ENCODE data around the gene ARHGAP9.
A peak's percentile ranks its signal among the peaks of the same experiment; 100 is the strongest.
"Not testable (repeated sequence)": the region's sequence is repeated elsewhere in the genome, so short reads cannot be mapped to it uniquely, and the experiment has no call there.

The ARHGAP9 gene

GRCh38 chr12:57479376-57480115 is at the start of gene ARHGAP9:
Gene ARHGAP9, minus strand, starts transcription at chr12:57479866. Its CDS starts 460 bp downstream, at chr12:57479406.
- DNase-seq, result peak in 1 of 2 experiments; percentile 58

DNA sequence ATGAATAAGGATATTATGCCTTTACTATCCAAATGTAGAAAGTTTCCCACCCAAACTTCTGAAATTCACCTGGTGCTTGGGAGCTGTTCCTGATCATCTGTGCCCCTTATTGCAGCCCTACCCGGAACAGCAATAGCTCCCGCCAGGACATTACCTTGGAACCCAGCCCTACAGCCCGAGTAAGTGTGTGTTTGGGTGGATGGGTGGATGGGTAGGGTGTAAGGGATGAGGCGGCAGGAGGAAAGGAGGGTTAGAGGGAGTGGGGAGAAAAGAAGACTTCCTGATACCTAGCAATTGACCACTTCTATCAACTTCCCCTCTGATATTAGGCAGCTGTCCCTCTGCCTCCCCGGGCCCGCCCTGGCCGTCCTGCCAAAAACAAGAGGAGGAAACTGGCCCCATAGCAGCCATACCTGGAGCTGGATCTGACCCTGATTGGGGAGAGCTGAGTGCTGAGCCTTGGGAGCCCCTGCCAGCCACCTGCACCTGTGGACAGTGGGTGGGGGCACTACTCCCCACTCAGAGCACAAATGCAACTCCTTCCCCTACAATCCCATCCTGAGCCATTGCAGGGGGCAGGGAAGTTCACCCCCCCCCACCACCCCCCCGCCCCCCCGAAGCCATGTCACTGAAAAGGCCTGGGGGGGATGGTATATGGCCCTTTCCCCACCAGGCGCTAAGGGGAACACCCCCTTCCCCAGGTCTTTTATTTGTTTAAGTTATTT is 49.3 kb upstream of the ARHGAP9 start:
- DNase-seq, result no peak

- DNase-seq, result no peak
Measured at GRCh38 chr12:57528176-57528575, 48.5 kb upstream of the ARHGAP9 start.

- DNase-seq, result no peak
Measured at GRCh38 chr12:57527184-57527583, 47.5 kb upstream of the ARHGAP9 start.

DNA sequence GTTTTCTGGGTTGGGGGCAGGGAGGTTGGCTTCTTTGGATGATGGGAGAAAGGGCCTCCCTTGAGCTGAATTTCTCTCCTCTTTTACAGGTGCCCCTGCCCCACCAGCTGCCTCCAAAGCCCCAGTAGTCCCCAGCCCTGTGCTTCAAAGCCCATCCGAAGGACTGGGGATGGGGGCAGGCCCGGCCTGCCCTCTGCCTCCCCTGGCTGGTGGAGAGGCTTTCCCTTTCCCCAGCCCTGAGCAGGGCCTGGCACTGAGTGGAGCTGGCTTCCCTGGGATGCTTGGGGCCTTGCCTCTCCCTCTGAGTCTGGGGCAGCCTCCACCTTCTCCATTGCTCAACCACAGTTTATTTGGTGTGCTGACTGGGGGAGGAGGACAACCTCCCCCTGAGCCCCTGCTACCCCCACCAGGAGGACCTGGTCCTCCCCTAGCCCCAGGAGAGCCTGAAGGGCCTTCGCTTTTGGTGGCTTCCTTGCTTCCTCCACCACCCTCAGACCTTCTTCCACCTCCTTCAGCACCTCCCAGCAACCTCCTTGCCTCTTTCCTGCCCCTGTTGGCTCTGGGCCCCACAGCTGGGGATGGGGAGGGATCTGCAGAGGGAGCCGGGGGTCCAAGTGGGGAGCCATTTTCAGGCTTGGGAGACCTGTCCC is 46.9 kb upstream of the ARHGAP9 start:
- no peak for DNase-seq

- DNase-seq, result no peak
Measured at GRCh38 chr12:57525615-57526383, 46.1 kb upstream of the ARHGAP9 start.

GRCh38 chr12:57524814-57525614 is 45.3 kb upstream of the ARHGAP9 start:
- DNase-seq, result no peak

DNA sequence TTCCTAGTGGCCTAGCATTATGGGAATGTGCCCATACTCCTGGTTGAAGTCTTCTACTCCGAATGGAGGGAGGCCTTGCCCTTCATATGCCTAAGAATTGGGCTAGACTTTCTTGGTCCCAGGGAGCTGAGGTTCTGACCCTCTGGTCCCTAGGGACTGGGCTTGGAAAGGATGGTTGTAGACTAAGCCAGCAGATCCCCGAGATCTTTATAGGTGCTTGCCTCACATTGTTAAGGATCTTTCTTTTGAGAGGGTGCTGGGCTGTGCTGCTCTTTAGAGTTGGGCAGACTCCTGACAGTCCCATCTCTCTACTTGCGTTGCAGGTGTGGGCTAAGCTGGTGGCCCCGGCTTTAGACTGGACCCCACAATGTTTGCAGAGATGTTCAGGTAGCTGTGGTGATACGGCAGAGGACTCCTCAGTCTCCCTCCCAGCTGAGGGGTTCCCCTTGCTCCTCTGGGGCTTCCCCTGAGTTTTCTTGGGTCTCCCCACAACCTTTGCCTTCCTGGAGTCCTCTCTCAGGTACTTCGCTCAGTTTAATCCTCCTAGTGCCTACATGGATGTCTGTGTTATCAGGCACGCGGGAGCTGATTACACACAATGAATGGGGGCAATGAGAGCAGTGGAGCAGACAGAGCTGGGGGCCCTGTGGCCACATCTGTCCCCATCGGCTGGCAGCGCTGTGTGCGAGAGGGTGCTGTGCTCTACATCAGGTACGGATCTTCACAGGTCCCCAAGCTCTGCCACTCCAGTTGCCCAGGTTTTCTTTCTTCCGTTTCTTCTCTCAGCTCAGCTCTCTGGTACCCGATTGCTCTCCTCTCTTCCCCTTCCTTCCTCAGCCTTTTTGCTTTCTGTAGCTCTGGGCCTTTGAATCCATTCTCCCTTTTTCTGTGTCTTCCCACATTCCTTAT is 44.3 kb upstream of the ARHGAP9 start:
- no peak for DNase-seq

- DNase-seq, result peak; percentile 42 to 46
Measured at GRCh38 chr12:57522887-57523705, 43.4 kb upstream of the ARHGAP9 start.

- DNase-seq, result peak; percentile 81 to 86
Measured at GRCh38 chr12:57522011-57522886, 42.6 kb upstream of the ARHGAP9 start, which contains the start of gene MBD6. Gene MBD6, plus strand, starts transcription at chr12:57522824. Its CDS starts 1,480 bp downstream, at chr12:57524304.

DNA sequence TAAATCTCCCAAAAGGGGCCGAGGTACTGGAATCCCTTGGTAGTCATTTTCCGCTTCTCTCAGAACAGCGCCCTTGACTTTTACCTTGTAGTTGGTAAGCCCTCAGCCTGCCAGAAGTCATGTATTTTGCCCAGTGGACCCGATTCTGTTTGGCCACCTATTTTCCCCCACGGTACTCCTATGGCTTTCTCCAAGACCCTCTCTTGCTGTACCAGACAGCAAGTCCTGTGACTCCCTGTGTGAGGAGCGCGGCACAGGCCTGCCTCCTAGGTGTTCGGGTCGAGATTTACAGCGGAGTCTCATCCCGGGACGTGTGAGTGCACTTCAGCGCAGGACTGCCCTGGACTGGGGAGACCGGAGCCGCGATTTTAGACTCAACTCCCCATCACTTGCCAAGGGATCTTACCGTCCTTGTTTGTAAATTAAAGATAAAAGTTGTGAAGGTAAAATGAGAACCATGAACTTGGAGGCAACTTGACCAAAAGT is 41.9 kb upstream of the ARHGAP9 start:
- peak in 1 of 2 experiments; percentile 19 for DNase-seq

DNA sequence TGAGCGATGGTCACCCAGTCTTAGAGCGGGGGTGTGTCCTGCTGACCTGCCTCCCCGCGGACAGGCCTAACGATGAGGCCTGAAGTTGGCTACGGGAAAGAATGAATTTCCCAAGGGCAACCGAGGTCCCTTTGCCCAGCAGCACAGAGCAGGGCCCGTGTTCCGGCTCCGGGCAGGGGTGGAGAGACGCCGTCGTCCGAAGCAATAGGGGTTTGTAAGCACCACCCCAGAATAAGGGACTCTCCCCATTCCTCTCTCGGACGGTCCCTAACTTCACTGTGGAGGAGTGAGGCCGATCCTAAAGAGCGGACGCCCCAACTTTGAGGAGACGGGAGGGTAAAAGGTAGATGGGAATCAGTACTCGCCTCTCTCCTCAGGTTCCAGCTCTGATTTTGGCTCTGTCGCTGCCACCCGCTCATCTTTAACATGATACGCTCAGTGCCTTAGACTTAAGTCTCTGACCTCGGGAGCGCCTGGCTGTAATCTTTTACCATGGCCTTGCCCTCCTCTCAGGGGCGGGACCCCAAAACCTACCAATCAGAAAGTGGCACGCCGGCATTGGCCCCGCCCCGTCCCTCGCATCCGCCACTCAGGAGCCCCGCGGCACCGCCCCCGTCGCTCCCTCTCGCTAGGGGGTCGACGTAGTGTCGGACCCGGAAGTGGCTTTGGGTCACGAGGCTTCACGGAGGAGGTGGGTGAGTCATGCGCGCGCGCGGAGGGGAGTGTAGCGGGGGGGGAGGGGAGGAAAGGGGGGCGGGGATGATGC is 40.6 kb upstream of the ARHGAP9 start, which contains the start of gene DDIT3:
Gene DDIT3 (minus strand): TSS at position 462 of the 766 bp plus-strand sequence. CDS start 3,108 bp downstream, outside the sequence.
- peak; percentile 99 to 100 for DNase-seq

DNA sequence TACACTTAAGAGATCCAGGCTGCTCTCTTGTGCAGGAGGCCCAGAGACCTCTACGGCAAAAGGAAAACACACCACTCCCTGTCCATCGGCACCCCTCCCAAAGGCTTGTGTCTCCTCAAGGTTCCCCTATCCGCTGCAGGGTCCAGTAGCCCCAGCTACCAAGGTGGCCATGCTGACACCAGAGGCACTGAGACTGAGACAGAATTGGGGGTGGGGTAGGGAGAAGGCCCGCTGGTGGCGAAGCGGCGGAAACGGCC is 40.1 kb upstream of the ARHGAP9 start:
- DNase-seq, result peak in 1 of 2 experiments; percentile 15

- DNase-seq, result no peak
Measured at GRCh38 chr12:57518920-57519795, 39.5 kb upstream of the ARHGAP9 start.

DNA sequence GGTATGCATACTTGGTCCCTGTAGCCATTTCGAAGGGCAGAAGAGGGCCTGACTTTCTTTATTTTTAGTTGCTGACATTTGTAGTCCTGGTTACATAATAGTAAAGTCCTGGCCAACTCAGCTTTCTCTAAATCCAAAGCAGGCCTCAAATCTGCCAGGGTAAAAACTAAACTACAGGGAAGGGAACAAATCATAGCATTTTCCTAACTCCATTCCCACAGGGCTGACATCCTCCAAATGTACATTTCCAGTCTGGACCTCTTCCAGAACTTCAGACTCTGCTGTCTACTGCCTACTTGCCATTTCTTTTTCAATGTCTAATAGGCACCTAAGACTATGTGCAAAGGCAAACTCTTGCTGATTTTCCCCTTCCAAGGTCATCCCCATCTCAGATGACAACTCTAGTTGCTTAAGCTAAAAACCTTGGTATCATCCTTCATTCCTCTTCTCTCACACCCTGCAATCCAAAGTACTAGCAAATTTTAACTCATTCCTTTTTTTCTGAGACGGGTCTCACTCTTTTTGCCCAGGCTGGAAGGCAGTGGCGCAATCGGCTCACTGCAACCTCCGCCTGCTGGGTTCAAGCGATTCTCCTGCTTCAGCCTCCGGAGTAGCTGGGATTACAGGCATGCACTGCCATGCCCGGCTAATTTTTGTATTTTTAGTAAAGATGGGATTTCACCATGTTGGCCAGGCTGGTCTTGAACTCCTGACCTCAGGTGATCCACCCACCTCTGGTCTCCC is 38.7 kb upstream of the ARHGAP9 start:
- no peak for DNase-seq

- not testable (repeated sequence) for DNase-seq
Measured at GRCh38 chr12:57517718-57518117, 38.1 kb upstream of the ARHGAP9 start.

Data from activated CD4-positive, alpha-beta T cell treated with anti-CD3 and anti-CD28 coated beads, Interleukin-2, amount 50 U/mL, for 4 hours (primary cell).